SK-N-SH treated with all-trans-retinoic acid at 6 μM for 48 hours (cell line): ENCODE data around the gene KIAA1549.

ENCODE experiments used
- ATAC-seq: fragments of 200-7000 bp; cut with Tn5 transposase; 3 replicates; pipeline ENCODE4 v1.9.1; 2020; ENCODE audit warnings: mild to moderate bottlenecking, moderate library complexity
- ARNTL ChIP-seq: fragments of 450-650 bp; formaldehyde crosslinking; IDR thresholded peaks from 2 replicates; pipeline ENCODE4 v1.5.0; 2020; ENCODE audit warnings: low read depth, mild to moderate bottlenecking, moderate library complexity, borderline replicate concordance
- CREB5 ChIP-seq: fragments of 250-450 bp; sonication (Bioruptor Pico); IDR thresholded peaks from 2 replicates; pipeline ENCODE4 v1.5.1; 2020; ENCODE audit warnings: low read depth, mild to moderate bottlenecking, moderate library complexity
- CSDC2 ChIP-seq: fragments of 250-450 bp; sonication (Bioruptor Pico); IDR thresholded peaks from 2 replicates; pipeline ENCODE4 v1.5.0; 2020; ENCODE audit warnings: mild to moderate bottlenecking, moderate library complexity
- CSRNP3 ChIP-seq: fragments of 250-450 bp; sonication (Bioruptor Pico); IDR thresholded peaks from 2 replicates; pipeline ENCODE4 v1.5.1; 2021; ENCODE audit warnings: mild to moderate bottlenecking, moderate library complexity
- ESRRG ChIP-seq: fragments of 250-450 bp; sonication (Bioruptor Pico); IDR thresholded peaks from 2 replicates; pipeline ENCODE4 v1.6.1; 2021; ENCODE audit warnings: mild to moderate bottlenecking
- GLIS3 ChIP-seq: fragments of 250-450 bp; sonication (Bioruptor Pico); IDR thresholded peaks from 2 replicates; pipeline ENCODE4 v1.5.0; 2020; ENCODE audit warnings: mild to moderate bottlenecking, moderate library complexity
- OSR1 ChIP-seq: fragments of 250-450 bp; sonication (Bioruptor Pico); IDR thresholded peaks from 2 replicates; pipeline ENCODE4 v1.8.0; 2022; ENCODE audit warnings: moderate library complexity, mild to moderate bottlenecking, inconsistent platforms
- PATZ1 ChIP-seq: fragments of 250-450 bp; sonication (Bioruptor Pico); IDR thresholded peaks from 2 replicates; pipeline ENCODE4 v1.8.0; 2020; ENCODE audit warnings: mild to moderate bottlenecking, moderate library complexity, borderline replicate concordance
- POU6F1 ChIP-seq: fragments of 250-450 bp; sonication (Bioruptor Pico); IDR thresholded peaks from 2 replicates; pipeline ENCODE4 v1.8.0; 2021; ENCODE audit warnings: low read depth, mild to moderate bottlenecking, moderate library complexity, borderline replicate concordance
- PPARA ChIP-seq: fragments of 250-450 bp; sonication (Bioruptor Pico); IDR thresholded peaks from 2 replicates; pipeline ENCODE4 v1.5.0; 2020; ENCODE audit warnings: mild to moderate bottlenecking, borderline replicate concordance
- RARB ChIP-seq: fragments of 250-450 bp; sonication (Bioruptor Pico); IDR thresholded peaks from 2 replicates; pipeline ENCODE4 v1.8.0; 2021; ENCODE audit warnings: mild to moderate bottlenecking, moderate library complexity
- SNAI2 ChIP-seq: fragments of 250-450 bp; sonication (Bioruptor Pico); IDR thresholded peaks from 2 replicates; pipeline ENCODE4 v1.5.0; 2020; ENCODE audit warnings: mild to moderate bottlenecking, moderate library complexity
- TCF4 ChIP-seq: fragments of 250-450 bp; sonication (Bioruptor Pico); IDR thresholded peaks from 2 replicates; pipeline ENCODE4 v1.8.0; 2021; ENCODE audit warnings: mild to moderate bottlenecking, moderate library complexity, borderline replicate concordance
- TOX ChIP-seq: fragments of 250-450 bp; sonication (Bioruptor Pico); IDR thresholded peaks from 2 replicates; pipeline ENCODE4 v1.8.0; 2021; ENCODE audit warnings: mild to moderate bottlenecking, moderate library complexity, borderline replicate concordance
- TSHZ2 ChIP-seq: fragments of 250-450 bp; sonication (Bioruptor Pico); IDR thresholded peaks from 2 replicates; pipeline ENCODE4 v1.5.0; 2020; ENCODE audit warnings: mild to moderate bottlenecking, moderate library complexity
- ZC3H10 ChIP-seq: fragments of 250-450 bp; sonication (Bioruptor Pico); IDR thresholded peaks from 2 replicates; pipeline ENCODE4 v1.5.1; 2021; ENCODE audit warnings: mild to moderate bottlenecking, moderate library complexity
- ZFP3 ChIP-seq: fragments of 250-450 bp; sonication (Bioruptor Pico); IDR thresholded peaks from 2 replicates; pipeline ENCODE4 v1.5.0; 2020; ENCODE audit warnings: mild to moderate bottlenecking, moderate library complexity
- ZFP30 ChIP-seq: fragments of 450-650 bp; formaldehyde crosslinking; IDR thresholded peaks from 2 replicates; pipeline ENCODE4 v1.5.0; 2022; ENCODE audit warnings: mild to moderate bottlenecking, moderate library complexity
- ZNF565 ChIP-seq: fragments of 450-650 bp; formaldehyde crosslinking; conservative IDR thresholded peaks from 2 replicates; pipeline ENCODE4 v1.5.0; 2020; ENCODE audit warnings: low read depth, mild to moderate bottlenecking, moderate library complexity
- ZNF8 ChIP-seq: fragments of 450-650 bp; formaldehyde crosslinking; IDR thresholded peaks from 2 replicates; pipeline ENCODE4 v1.5.0; 2020; ENCODE audit warnings: mild to moderate bottlenecking, moderate library complexity

The KIAA1549 gene

GRCh38 chr7:139011373-139011772, 30.2 kb upstream of the KIAA1549 start:
- no peak for TF ChIP-seq TCF4 (CRISPR knock-in tag)
- TF ChIP-seq POU6F1 (CRISPR knock-in tag), result no peak
- TF ChIP-seq ESRRG (CRISPR knock-in tag), result no peak
- TF ChIP-seq TOX (CRISPR knock-in tag), result no peak
- no peak for TF ChIP-seq ZNF565 (CRISPR knock-in tag)
- no peak for TF ChIP-seq CREB5 (CRISPR knock-in tag)
- no peak for TF ChIP-seq PATZ1 (CRISPR knock-in tag)
- TF ChIP-seq SNAI2 (CRISPR knock-in tag), result no peak
- no peak for TF ChIP-seq ZC3H10 (CRISPR knock-in tag)
- TF ChIP-seq PPARA, result no peak
- TF ChIP-seq ZFP30 (CRISPR knock-in tag), result no peak
- TF ChIP-seq GLIS3, result no peak
- no peak for TF ChIP-seq ZFP3 (CRISPR knock-in tag)

GRCh38 chr7:139004321-139005090, 23.3 kb upstream of the KIAA1549 start:
- TF ChIP-seq ZFP30 (CRISPR knock-in tag) (no peak), SNAI2 (CRISPR knock-in tag) (no peak), ZNF8 (CRISPR knock-in tag) (no peak), PPARA (no peak), ZC3H10 (CRISPR knock-in tag) (no peak), CSRNP3 (CRISPR knock-in tag) (no peak), GLIS3 (no peak), TCF4 (CRISPR knock-in tag) (no peak), TSHZ2 (CRISPR knock-in tag) (no peak), POU6F1 (CRISPR knock-in tag) (no peak), CSDC2 (no peak), OSR1 (no peak), RARB (no peak), ESRRG (CRISPR knock-in tag) (no peak), TOX (CRISPR knock-in tag) (no peak), ZFP3 (CRISPR knock-in tag) (no peak), ARNTL (CRISPR knock-in tag) (no peak), PATZ1 (CRISPR knock-in tag) (no peak)
- no peak for ATAC-seq

More at GRCh38 chr7:139011373-139011772, 30.2 kb upstream of the KIAA1549 start:
- no peak for ATAC-seq
